GM21528 (cell line): ENCODE results near the gene PLEKHG5.
"Not testable (repeated sequence)": the region's sequence is repeated elsewhere in the genome, so short reads cannot be mapped to it uniquely, and the experiment has no call there.

ENCODE experiments used
- ATAC-seq: cut with Tn5 transposase; IDR thresholded peaks from one replicate; pipeline ENCODE4 v1.9.1; 2021; ENCODE audit warnings: mild to moderate bottlenecking, moderate library complexity; ENCODE audit not compliant: unreplicated experiment, low FRiP score

PLEKHG5 gene

DNA sequence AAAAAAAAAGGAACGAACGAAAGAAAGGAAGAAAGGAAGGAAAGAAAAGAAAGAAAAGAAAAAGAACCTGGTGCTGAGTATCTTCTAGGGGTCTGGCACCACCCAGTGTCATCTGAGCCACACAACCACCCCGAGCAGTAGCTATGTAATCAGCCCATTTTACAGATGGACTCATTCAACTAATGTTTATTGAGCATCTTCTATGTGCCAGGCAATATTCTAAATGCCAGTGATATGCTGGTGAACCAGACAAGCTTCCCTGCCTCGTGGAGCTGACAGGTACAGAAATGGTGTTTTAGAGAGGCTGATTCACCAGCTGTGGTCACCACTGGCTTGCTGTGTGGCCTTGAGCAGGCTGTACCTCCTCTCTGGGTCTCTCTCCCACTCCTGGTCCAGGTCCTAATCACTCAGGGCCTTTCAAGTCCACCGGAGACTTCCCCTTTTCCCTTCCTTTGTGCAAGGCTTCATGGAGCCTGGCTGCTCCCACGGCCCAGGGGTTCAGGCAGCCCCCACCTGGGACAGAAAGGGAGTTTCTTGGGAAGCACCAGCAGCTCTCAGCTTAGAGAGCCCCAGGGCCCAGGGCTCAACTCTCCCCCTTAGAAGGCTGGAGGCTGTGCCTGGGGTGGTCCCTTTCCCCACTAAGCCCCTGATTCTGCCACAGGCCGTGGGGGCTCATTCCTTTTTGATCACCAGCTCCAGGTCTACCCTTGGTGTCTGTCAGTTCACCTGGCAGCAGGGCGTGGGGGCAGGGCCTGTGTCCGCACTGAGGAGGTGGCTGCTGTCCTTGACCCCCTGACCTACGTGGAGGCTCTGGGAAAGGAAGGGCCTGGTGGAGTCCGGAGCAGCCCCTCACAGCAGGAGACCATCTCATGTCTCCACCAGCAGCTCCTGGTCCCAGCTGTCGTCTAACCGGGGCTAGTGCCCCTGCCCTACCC lies 59.6 kb downstream of the PLEKHG5 start:
- not testable (repeated sequence) for ATAC-seq

DNA sequence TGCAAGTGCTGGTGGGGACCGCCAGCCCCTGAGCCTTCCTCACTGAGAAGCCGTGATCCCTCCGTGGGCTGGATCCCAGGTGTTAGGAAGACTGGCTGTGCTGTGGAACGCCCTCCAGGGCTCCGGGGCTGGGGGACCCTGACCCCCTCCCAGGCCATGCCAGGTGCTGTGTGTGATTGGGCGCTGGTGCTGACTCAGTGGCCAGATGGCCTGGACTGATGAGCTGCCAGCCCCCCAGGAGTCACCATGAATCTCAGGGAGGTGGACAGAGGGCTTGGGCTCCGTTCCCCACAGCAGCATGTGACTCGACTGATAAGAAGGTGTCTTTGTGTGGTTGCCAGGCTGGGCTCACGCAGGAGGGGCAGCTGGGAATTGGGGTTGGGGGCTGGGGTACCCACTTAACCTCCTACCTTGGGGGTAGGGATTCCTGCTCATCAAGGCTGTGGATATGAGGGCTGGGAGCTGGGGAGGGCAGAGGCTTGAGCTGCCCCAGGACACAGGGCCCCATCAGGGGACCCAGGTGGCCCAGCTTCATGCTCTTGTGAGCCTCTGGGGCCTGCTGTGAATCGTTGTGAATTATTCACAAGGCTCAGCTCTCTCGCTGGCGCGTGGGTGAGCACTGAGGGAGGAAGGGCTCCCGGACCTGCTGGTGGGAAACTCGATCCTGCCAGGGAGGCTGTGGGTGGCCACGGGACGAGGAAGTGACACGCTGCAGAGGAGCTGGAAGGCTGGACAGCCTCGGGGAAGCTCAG lies 61.6 kb downstream of the PLEKHG5 start:
- ATAC-seq = not testable (repeated sequence)

DNA sequence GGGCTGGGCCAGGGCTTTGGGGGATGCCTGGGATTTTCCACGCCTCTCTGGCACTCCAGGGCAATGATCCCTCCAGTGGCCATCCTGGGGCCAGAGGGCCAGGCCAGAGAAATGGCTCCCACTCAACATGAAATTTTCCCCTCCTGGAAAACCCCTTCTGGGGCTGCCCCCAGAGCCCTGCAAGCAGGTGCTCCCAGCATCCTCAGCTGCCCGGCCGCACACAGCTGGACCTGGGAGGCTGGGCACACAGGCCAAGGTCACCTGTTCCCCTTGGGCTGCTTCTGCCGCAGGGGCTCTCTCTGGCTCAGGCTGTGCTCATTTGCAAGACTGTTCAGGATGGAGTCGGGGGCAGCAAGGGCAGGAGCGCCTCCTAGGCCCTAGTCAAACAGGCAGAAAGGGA lies 63.0 kb downstream of the PLEKHG5 start:
- ATAC-seq = not testable (repeated sequence)

DNA sequence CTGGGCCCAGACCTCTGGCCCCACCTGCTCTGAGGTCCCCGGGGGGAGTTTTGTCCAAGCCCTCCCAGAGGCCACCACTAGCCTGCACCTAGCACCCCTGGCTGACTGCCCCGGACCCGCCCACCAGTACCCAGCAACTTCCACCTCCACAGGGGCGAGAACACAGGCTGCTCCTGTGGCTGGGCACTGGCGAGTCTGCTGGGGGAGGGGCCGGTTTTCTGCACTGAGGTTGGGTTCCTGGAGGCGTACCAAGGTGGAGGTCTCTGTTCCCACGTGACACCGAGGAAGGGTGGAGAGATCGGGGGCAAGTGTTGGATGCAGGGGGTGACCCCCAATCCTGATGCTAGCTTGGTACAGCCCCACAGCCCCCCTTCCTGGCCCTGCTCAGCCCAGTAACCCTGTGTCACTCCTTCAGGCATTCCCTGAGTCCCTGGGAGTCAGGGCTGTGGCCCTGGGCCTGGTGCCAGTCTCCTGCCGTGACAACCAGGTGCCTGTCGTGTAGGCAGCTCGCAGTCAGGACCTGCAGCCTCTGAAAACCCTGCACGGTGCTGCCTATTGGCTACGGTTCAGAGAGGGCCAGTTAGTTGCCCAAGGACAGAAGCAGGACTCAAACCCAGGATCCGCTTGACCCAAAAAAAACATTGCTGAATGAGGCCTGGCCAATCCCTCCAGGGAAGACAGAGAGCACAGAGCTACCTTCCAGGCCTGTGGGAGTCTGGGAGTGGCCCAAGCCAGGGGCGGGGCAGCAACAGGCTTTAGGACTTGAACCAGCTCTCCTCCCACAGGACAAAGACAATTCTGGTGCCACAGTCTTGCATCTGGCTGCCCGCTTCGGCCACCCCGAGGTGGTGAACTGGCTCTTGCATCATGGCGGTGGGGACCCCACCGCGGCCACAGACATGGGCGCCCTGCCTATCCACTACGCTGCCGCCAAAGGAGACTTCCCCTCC lies 63.8 kb downstream of the PLEKHG5 start:
- ATAC-seq = no peak

DNA sequence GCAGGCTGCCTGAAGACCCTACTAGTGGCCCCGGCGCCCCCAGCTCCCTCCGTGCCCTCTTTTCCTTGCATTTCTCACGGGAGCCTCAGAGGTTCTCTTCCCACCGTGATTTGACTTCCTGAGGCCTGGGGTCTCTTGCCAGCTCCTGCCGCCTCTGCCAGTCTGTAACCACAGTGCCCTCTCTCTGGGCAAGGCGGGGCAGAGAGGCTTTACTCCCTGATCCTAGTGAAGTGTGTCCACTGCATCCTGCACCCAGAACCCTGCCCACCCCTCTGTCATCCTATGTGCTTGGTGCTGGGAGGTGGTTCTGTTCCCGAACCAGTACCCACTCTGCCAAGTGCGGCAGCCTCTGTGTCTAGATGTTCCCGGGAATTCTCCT lies 64.5 kb downstream of the PLEKHG5 start:
- no peak for ATAC-seq

DNA sequence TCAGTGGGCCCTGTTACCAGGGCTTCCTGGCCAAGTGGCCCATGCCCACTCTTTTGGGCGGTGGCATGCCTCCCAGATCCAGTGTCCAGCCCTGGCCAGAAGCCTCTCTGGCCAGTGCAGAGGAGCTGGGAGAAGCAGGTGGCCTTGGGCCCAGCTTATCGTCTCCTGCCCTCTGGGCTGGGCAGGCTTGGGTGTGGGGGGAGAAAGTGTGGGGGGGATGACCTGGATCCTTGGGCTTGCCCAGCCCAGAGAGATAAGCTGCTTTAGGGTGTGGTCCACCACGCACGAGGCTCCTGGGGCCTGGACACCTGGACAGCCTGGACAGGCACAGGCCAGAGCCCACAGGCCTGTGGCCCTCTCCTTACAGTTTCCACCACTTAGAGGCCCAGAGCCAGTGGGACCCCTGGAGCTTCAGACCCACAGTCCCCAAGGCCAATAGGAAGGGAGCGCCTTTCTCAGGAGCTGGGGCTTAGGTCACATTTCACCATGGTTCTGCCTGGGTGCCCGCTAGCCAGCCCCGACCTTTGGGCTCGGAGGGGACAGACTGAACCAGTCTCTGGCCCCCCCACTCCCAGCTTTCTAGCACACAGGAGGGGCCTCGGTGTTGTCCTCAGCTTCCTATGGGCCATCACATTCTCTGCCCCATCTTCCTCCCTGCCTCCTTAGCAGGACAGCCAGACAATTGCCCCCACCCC lies 65.0 kb downstream of the PLEKHG5 start:
- ATAC-seq = no peak

DNA sequence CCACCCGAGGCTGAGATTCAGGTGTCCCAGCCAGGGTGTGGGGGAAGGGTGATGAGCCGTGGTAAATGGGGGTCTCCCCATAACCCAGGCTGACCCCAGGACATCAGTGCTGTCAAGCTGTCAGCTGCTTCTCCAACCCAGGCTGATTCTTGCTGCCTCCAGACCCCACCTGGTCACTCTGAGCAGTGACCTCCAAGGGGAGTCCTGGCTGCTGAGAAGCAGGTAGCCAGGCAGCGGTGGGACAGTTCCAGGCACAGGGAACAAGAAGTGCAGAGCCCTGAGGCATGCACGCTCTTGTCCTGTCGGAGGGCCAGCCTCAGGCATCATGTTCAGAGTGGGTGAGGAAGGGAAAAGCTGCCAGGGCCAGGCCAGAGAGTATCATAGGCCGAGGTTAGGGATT lies 65.8 kb downstream of the PLEKHG5 start:
- ATAC-seq = no peak

DNA sequence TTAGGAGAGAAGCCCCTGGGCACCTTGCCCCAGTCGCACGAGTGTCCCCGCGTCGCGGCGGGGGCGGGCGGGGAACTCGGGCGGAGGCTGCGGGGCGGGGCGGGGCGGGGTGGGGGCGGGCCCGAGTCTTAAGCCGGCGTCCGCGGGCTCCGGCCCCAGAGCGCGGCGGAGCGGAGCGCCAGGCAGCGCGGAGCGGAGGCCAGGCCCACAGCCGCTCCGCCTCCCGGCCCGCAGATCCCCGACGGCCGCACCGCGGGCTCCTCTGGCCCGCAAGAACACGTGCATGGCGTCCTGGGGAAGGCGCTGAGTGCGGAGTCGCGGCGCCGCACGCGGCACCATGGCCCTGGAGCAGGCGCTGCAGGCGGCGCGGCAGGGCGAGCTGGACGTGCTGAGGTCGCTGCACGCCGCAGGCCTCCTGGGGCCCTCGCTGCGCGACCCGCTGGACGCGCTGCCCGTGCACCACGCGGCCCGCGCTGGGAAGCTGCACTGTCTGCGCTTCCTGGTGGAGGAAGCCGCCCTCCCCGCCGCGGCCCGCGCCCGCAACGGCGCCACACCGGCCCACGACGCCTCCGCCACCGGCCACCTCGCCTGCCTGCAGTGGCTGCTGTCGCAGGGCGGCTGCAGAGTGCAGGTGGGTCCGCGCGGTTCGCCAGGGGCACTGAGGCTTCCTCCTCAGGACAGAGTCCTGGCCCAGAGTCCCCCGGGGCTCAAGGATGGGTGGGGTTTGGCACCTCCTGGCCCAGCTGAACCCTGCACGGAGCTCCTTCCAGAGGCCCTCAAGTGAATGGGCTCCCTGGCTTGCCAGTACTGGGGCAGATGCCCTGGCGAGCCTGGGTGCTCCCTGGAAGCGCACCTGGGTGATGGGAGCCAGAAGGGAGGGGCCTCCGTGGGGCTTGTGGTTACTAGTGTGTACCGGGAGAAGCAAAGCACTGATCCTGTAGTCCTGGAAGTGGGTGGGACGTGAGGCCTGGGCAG lies 66.6 kb downstream of the PLEKHG5 start, which contains the start of gene ESPN:
TSS of gene ESPN (plus strand) at position 158 of the 975 bp plus-strand sequence. CDS start at position 338, 180 bp downstream.
- ATAC-seq = no peak

DNA sequence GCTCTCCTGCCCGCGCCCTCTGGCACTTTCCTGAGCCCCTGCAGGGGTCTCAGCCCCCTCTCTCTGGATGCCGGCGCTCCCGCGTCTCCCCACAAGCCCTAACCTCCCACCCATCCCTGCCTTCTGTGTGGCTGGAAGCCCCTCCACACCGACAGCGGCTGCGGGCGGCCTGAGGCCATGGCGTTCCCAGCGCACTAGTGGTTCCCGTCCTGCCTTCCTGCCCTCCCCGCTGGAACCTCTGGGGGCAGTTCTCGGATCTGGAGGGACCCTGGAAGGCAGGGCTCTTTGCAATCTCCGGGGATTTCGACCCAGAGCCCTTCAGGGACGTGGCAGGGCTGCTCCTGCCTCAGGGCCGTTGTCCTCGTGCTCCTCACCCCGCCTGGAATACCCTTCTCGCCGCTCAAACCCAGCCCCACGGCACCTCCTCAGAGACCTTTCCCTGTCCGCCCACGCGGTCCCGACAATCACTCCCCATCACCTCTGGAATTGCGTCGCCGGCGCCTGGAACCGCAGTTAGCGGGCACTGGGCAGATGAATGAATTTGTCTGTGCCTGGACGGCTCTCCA lies 67.4 kb downstream of the PLEKHG5 start:
- ATAC-seq = no peak

DNA sequence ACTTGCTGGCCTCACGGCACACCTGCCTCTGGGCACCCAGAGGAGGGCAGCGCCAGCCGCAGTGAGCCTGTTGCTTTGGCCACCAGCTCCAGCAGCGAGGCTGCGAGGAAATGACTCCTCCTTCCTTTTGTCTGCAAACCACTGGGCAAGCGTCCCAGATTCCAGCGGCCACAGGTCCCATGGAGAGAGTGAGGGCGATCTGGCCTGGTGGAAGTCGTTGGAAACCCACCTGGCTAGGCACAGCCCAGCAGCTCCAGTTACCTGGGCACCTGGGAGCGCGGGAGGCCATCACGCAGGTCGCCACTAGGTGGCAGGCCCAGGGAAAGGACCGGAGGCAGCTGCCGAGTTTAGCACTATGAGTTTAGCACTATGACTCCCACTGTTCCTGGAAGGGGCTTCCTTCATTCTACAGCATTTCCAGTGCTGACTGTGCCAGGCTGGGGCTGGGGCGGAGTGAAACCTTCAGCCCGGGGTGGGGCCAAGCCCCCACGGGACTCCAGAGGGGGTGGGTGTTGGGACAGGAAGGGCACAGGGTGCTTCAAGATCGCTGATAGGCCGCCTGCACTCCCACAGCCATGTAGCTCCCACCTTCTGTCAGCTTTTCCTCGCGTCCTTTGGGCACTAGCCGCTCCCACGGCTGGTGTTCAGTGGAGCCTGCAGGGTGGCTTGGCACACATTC lies 68.0 kb downstream of the PLEKHG5 start:
- no peak for ATAC-seq

DNA sequence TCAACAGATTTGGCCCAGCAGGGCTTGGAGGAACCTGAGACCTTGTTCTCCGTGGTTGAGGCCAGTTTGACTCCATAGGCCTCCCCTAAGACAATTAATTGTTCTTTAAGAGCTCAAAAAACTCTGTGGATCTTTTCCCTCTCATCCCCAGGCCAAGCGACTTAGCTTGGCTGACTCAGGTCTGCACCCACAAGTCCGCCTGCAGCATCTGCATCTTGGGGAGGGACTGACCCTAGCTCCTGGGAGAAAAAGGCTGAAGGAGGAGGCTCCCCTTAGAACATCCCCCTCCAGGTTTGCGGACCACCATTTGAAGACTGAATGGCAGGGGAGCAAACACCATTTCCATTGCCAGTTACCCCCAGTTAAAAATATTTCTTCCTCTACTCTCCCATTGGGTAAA lies 70.2 kb downstream of the PLEKHG5 start:
- ATAC-seq = no peak

DNA sequence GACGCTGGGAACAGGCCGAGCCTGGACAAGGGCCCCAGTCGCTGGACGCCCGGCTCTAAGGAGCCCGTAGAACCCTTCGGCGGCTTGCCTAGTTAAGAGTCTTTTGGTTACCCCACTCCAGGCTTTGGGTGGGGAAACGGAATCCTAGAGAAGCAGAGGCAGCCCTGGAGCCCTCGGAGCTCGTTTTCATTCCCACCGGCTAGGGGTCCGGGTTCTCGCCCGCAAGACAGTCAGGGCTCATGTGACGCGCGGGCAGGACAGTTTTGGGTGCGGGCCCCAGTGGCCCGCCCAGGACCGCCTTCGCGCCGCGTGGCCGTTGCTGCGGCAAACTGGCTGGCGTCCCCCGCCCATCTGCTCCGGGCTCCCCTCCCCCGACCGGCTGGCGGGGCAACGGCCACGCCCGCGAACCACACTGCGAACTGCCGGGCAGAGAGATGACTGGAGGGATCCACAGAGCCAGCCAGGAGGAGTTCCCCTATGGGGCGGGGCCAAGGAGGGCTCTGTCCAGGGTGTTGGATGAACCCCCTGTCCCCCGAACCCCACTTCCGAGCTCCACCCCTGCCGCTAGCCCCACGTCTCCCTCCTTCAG lies 70.9 kb downstream of the PLEKHG5 start:
- no peak for ATAC-seq

DNA sequence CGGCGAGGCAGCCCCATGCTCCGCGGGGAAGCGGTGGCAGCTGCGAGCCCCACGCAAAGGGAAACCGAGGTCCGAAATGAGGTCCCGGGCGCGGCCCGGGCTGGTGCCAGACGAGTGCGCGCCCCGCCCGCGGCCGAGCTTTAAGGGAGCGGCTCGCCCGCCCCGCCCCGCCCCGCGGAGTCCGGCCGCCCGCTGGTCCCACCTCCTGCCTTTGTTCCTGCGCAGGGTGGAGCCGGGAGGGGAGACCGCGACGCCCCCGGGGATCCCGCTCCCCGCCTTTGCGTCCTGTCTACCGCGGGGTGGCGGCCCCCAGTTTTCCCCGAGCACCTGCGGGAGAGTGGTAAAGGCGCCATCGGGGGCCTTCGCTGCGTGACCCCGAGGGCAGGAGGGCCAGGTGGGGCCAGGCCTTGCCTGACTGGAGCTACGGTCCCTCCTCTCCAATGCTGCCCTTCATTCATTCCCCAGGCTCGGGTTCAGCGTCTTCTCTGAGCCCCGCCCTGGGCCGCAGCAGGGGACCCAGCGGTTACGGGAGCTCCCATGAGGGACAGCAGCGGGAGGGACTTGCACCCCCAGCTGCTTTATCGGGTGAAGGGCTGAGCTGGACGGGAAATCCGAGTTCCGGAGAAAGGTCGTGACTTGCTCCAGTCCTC lies 71.5 kb downstream of the PLEKHG5 start, which contains the start of gene HES2:
TSS of gene HES2 (minus strand) at position 116 of the 650 bp plus-strand sequence. CDS start at position 17, 99 bp downstream.
- ATAC-seq = no peak

DNA sequence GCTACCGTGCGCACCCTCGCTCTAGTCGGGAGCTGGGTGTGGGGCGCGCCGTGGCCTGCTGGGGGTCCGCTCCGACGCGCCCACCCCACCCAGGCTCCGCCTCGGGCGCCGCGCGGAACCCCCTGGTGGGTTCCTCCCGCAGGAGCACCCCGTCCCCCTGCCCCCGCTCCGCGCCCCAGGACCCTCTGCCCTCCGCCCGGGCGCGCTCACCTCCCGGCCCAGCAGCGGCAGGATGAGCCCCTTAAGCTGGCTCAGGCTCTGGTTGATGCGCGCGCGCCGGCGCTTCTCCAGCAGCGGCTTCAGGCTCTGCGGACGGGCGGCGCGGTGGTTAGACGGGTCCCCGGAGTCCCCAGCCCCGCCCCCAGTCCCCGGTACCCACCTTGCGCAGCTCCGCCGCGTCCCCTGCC lies 72.1 kb downstream of the PLEKHG5 start:
- ATAC-seq = no peak

DNA sequence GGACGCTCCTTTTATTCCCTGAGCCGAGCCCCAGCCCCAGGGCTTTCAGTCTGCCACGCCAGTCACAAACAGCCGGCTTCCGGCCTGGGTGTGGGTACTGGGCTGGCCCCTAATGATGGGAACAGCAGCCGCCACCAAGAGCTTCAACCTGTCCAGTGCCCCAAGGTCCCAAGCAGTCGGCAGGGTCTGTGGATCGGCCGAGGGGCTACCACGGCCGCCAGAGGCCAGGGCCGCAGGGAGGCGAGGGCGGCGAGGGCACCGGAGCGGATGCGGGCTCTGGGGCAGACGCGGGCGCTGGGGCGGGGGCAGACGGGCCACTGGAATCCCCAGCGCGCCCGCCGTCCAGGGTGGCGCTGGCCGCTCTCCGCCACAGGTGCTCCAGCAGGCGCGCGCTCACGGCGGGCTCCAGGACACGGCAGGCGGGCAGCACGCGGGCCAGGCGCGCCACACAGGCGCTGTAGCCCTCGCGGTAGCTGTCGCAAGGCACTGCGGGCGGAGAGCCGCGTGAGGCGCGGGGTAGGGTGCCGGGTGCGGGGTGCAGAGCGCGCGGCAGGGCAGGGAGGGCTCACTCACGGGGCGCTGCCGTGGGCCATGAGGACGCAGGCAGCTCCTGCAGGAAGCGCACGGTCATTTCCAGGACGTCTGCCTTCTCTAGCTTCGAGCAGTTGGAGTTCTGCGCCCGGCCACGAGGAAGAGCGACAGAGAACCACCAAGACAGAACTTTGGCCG lies 72.6 kb downstream of the PLEKHG5 start:
- no peak for ATAC-seq
